Type B pancreatic cell (in vitro differentiated cells): Measurements from ENCODE around the gene FGD4. TPM values are rescaled to one million over a fixed set of nuclear protein-coding genes. Genes with fewer than 3 reads are reported as not detected.
A peak's percentile ranks its signal among the peaks of the same experiment; 100 is the strongest.

ENCODE experiments used
- DNase-seq: peaks from one replicate; pipeline ENCODE4 v3.0.0; 2021; ENCODE audit warnings: mixed read lengths; ENCODE audit not compliant: unreplicated experiment; ENCODE audit errors: extremely low spot score
- H3K27ac Mint-ChIP-seq: 2 replicates; pipeline ENCODE4 v1.8.0; 2021; ENCODE audit warnings: mild to moderate bottlenecking, mixed read lengths
- H3K27me3 Mint-ChIP-seq: 2 replicates; pipeline ENCODE4 v1.8.0; 2021; ENCODE audit warnings: mixed read lengths
- H3K36me3 Mint-ChIP-seq: 2 replicates; pipeline ENCODE4 v1.8.0; 2021; ENCODE audit warnings: mixed read lengths
- H3K4me1 Mint-ChIP-seq: one replicate; pipeline ENCODE4 v1.8.0; 2021; ENCODE audit warnings: mixed read lengths; ENCODE audit not compliant: unreplicated experiment
- H3K4me3 Mint-ChIP-seq: 2 replicates; pipeline ENCODE4 v1.8.0; 2021; ENCODE audit warnings: mild to moderate bottlenecking, mixed read lengths
- H3K9me3 Mint-ChIP-seq: 2 replicates; pipeline ENCODE4 v1.8.0; 2021; ENCODE audit warnings: mixed read lengths
- CTCF ChIP-seq: fragments of 200-600 bp; sonication (generic); conservative IDR thresholded peaks from 2 replicates; pipeline ENCODE4 v1.5.0; 2021; ENCODE audit warnings: antibody characterized with exemption, mild to moderate bottlenecking
- total RNA-seq: library from RNA; stranded (reverse); gene quantifications from 2 replicates; pipeline ENCODE4 v1.2.1, GENCODE V29; 2021; ENCODE audit warnings: low replicate concordance

Gene FGD4
- total RNA-seq, 1 donor from 2014 or later = 26.7 TPM

DNA sequence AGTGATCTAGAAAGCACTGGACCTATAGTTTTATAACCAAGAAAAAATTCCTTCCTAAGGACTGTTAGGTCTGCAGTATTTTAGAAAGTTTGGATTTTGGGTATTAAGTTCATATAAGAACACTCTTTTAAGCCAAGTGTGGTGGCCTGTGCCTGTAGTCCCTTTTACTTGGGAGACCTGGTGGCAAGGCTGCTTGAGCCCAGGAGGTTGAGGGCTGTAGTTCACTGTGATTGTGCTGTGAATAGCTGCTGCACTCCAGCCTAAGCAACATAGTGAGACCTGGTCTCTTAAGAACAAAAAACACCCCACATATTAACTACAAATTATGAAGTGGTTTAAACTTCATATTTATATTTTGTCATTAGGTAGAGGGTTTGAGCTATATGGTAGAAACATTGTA is 289.4 kb downstream of the FGD4 start:
- no peaks in the 10 kb centered on the region for H3K27me3 Mint-ChIP-seq
- H3K4me1 Mint-ChIP-seq = no peaks in the 10 kb centered on the region
- H3K27ac Mint-ChIP-seq = peak overlapping the region; percentile 7

DNA sequence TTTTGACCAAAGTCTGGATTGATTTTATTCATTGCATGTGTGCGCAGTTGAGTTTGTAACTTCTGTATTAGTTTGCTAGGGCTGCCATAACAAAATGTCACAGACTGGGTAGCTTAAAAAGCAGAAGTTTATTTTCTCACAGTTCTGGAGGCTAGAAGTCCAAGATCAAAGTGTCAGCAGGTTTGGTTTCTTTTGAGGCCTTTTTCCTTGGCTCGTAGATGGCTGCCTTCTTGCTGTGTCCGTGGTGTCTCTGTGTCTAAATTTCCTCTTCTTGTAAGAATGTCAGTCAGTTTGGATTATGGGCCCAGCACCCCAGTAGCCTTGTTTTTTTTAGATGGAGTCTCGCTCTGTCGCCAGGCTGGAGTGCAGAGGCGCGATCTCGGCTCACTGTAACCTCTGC is 291.6 kb downstream of the FGD4 start:
- Mint-ChIP-seq H3K27ac (no peak overlapping the region), H3K4me1 (no peaks in the 10 kb centered on the region), H3K4me3 (no peak overlapping the region), H3K36me3 (peaks cover 68% of the 10 kb centered on the region), H3K27me3 (no peaks in the 10 kb centered on the region), H3K9me3 (peaks cover 10% of the 10 kb centered on the region)
- TF ChIP-seq CTCF = no peak
- DNase-seq = no peak

More for the DNA sequence above, 289.4 kb downstream of the FGD4 start:
- TF ChIP-seq CTCF = no peak
- H3K4me3 Mint-ChIP-seq = no peak overlapping the region
- DNase-seq = no peak
- H3K36me3 Mint-ChIP-seq = peaks cover 60% of the 10 kb centered on the region
- peaks cover 5% of the 10 kb centered on the region for H3K9me3 Mint-ChIP-seq

GRCh38 chr12:32692358-32692757 is 293.0 kb downstream of the FGD4 start:
- peaks cover 63% of the 10 kb centered on the region for H3K36me3 Mint-ChIP-seq
- TF ChIP-seq CTCF = no peak
- H3K27me3 Mint-ChIP-seq = no peaks in the 10 kb centered on the region
- H3K27ac Mint-ChIP-seq = no peak overlapping the region
- H3K4me1 Mint-ChIP-seq = peaks cover 4% of the 10 kb centered on the region
- DNase-seq = no peak
- H3K4me3 Mint-ChIP-seq = no peak overlapping the region
- H3K9me3 Mint-ChIP-seq = peaks cover 10% of the 10 kb centered on the region

DNA sequence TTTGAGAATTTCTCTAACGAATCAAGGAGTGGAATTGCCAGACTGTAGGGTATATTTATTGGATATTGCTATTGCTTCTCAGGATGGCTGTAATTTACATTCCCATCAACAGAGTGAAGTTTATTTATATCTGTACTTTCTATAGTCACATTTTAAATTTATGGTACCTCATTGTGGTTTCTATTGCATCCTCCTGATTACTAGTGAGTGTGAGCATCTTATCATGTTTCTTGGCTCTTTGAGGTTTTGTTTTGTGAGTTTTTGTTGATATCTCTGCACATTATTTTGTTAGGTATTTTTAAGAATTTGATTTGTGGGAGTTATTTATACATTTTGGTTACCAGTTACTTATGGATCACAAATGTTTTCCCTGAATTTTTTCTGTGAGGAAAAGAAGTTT is 293.7 kb downstream of the FGD4 start:
- Mint-ChIP-seq H3K9me3 (peaks cover 10% of the 10 kb centered on the region), H3K27ac (no peak overlapping the region), H3K36me3 (peaks cover 63% of the 10 kb centered on the region), H3K4me3 (no peak overlapping the region), H3K27me3 (no peaks in the 10 kb centered on the region), H3K4me1 (peaks cover 7% of the 10 kb centered on the region)
- no peak for DNase-seq
- no peak for TF ChIP-seq CTCF
